Fibroblast of lung (primary cell): ENCODE results near the gene ARHGAP1. TPM values are rescaled to one million over a fixed set of nuclear protein-coding genes. Genes with fewer than 3 reads are reported as not detected.

Experiments used
- DNase-seq, 2 donors: peaks; one replicate each; pipeline versions ENCODE4 v3.0.0 to v3.0.0-alpha.2; 2010; ENCODE audit warnings: low read depth in 2 of 2
- H2AFZ ChIP-seq: 2 replicates; pipeline ENCODE4 v1.5.1; 2012; ENCODE audit warnings: low read length, control low read depth, inconsistent platforms
- H3K27ac ChIP-seq: 2 replicates; pipeline ENCODE4 v1.5.1; 2011; ENCODE audit warnings: low read length, control low read depth; ENCODE audit not compliant: insufficient read depth
- H3K27me3 ChIP-seq: 2 replicates; pipeline ENCODE4 v1.5.1; 2011; ENCODE audit warnings: mild to moderate bottlenecking, low read length; ENCODE audit not compliant: control insufficient read depth, insufficient read depth
- H3K36me3 ChIP-seq: 2 replicates; pipeline ENCODE4 v1.5.1; 2011; ENCODE audit warnings: low read length; ENCODE audit not compliant: control insufficient read depth, insufficient read depth
- H3K4me1 ChIP-seq: 2 replicates; pipeline ENCODE4 v1.5.1; 2011; ENCODE audit warnings: low read length; ENCODE audit not compliant: control insufficient read depth, insufficient read depth; ENCODE audit errors: extremely low read depth
- H3K4me2 ChIP-seq: 2 replicates; pipeline ENCODE4 v1.5.1; 2011; ENCODE audit warnings: low read length, control low read depth; ENCODE audit not compliant: insufficient read depth; ENCODE audit errors: extremely low read depth
- H3K4me3 ChIP-seq, 4 experiments: fragments of 200-600 bp in 1 of 4; sonication (generic) in 1 of 4; replicated peaks in 1 of 4; 2 replicates each; pipeline ENCODE4 v1.5.1; 2011 to 2016; ENCODE audit warnings: low read length in 4 of 4, low read depth in 3 of 4, mild to moderate bottlenecking in 3 of 4, control low read depth in 2 of 4, inconsistent platforms in 1 of 4, mixed read lengths in 1 of 4; ENCODE audit not compliant: insufficient read depth in 1 of 4; ENCODE audit errors: control extremely low read depth in 1 of 4
- H3K79me2 ChIP-seq: 2 replicates; pipeline ENCODE4 v1.5.1; 2012; ENCODE audit warnings: mild to moderate bottlenecking, low read length, inconsistent platforms; ENCODE audit not compliant: control insufficient read depth, insufficient read depth
- H3K9ac ChIP-seq: 2 replicates; pipeline ENCODE4 v1.5.1; 2011; ENCODE audit warnings: mild to moderate bottlenecking, low read length, control low read depth; ENCODE audit not compliant: insufficient read depth
- H3K9me3 ChIP-seq: 2 replicates; pipeline ENCODE4 v1.5.1; 2012; ENCODE audit warnings: low read depth, low read length; ENCODE audit not compliant: control insufficient read depth, insufficient read depth
- H4K20me1 ChIP-seq: 2 replicates; pipeline ENCODE4 v1.5.1; 2011; ENCODE audit warnings: low read length; ENCODE audit not compliant: control insufficient read depth, insufficient read depth; ENCODE audit errors: extremely low read depth
- CTCF ChIP-seq, 2 donors: IDR thresholded peaks in 1 of 2; conservative IDR thresholded peaks in 1 of 2; 1 replicate in 1 of 2; 2 replicates in 1 of 2; pipeline ENCODE4 v1.5.1; 2011 to 2012; ENCODE audit warnings: low read length in 2 of 2, control low read depth in 1 of 2, inconsistent platforms in 1 of 2, low read depth in 1 of 2, mild to moderate bottlenecking in 1 of 2
- EZH2 ChIP-seq: IDR thresholded peaks from 2 replicates; pipeline ENCODE4 v1.5.1; 2012; ENCODE audit warnings: low read length, control low read depth, mild to moderate bottlenecking; ENCODE audit errors: missing control alignments
- polyA plus RNA-seq, 2 donors: library from polyadenylated mRNA; depleted of rRNA in 1 of 2; stranded (reverse) in 1 of 2; unstranded in 1 of 2; fragments of >200 nt; gene quantifications; 2 replicates each; pipeline ENCODE4 v1.2.1, GENCODE V29; 2011 to 2012; ENCODE audit warnings: missing spikeins in 1 of 2
- total RNA-seq: library from RNA; depleted of rRNA; stranded (reverse); fragments of >200 nt; gene quantifications from 2 replicates; pipeline ENCODE4 v1.2.1, GENCODE V29; 2014

Gene ARHGAP1
- total and polyA plus RNA-seq, 2 donors (not counting 1 experiment from before 2014, with no cell fraction given) = 34.4 to 38.0 TPM

- TF ChIP-seq EZH2 (no peak), CTCF (conservative IDR thresholded peaks at IDR 0.05 in 1 of 2, IDR thresholded peaks at IDR 0.05 in 1 of 2; ENCODE audit: low read depth in 1 of 2, low read length in 2 of 2) (no peak)
- Histone ChIP-seq H3K4me1 (no peaks in the 10 kb centered on the region), H3K9ac (no peak overlapping the region), H2AFZ (no peak overlapping the region), H3K4me3 (no peak overlapping the region), H4K20me1 (no peaks in the 10 kb centered on the region), H3K9me3 (no peaks in the 10 kb centered on the region), H3K36me3 (no peaks in the 10 kb centered on the region), H3K27ac (no peak overlapping the region), H3K27me3 (no peaks in the 10 kb centered on the region), H3K4me2 (no peak overlapping the region), H3K79me2 (no peaks in the 10 kb centered on the region)
- no peak for DNase-seq
Measured at GRCh38 chr11:46633291-46634217, 66.9 kb downstream of the ARHGAP1 start.

GRCh38 chr11:46632502-46632901 lies 67.9 kb downstream of the ARHGAP1 start:
- H3K4me1 ChIP-seq = no peaks in the 10 kb centered on the region
- no peaks in the 10 kb centered on the region for H3K9me3 ChIP-seq
- H4K20me1 ChIP-seq = no peaks in the 10 kb centered on the region
- no peak overlapping the region for H3K27ac ChIP-seq
- no peak for DNase-seq
- H3K36me3 ChIP-seq = no peaks in the 10 kb centered on the region
- no peak overlapping the region for H3K4me3 ChIP-seq
- TF ChIP-seq EZH2 (no peak), CTCF (conservative IDR thresholded peaks at IDR 0.05 in 1 of 2, IDR thresholded peaks at IDR 0.05 in 1 of 2; ENCODE audit: low read depth in 1 of 2, low read length in 2 of 2) (no peak)
- no peak overlapping the region for H3K4me2 ChIP-seq
- no peaks in the 10 kb centered on the region for H3K27me3 ChIP-seq
- no peak overlapping the region for H2AFZ ChIP-seq
- no peaks in the 10 kb centered on the region for H3K79me2 ChIP-seq
- no peak overlapping the region for H3K9ac ChIP-seq

GRCh38 chr11:46631676-46632075 lies 68.7 kb downstream of the ARHGAP1 start:
- H2AFZ ChIP-seq = no peak overlapping the region
- H3K9ac ChIP-seq = no peak overlapping the region
- H3K79me2 ChIP-seq = no peaks in the 10 kb centered on the region
- no peak overlapping the region for H3K4me2 ChIP-seq
- H3K27me3 ChIP-seq = no peaks in the 10 kb centered on the region
- H3K27ac ChIP-seq = no peak overlapping the region
- no peaks in the 10 kb centered on the region for H3K9me3 ChIP-seq
- no peak overlapping the region for H3K4me3 ChIP-seq
- DNase-seq = no peak
- no peaks in the 10 kb centered on the region for H4K20me1 ChIP-seq
- TF ChIP-seq EZH2 = no peak
- no peaks in the 10 kb centered on the region for H3K36me3 ChIP-seq
- no peaks in the 10 kb centered on the region for H3K4me1 ChIP-seq
